HT-29 (cell line): Measurements from ENCODE around the gene IQSEC3. TPM values are rescaled to one million over a fixed set of nuclear protein-coding genes. Genes with fewer than 3 reads are reported as not detected.

ENCODE experiments used
- DNase-seq: peaks from one replicate; pipeline ENCODE4 v3.0.0-alpha.2; 2015; ENCODE audit warnings: low spot score
- total RNA-seq: library from RNA; depleted of rRNA; stranded (reverse); fragments of >200 nt; shearing (Covaris generic); gene quantifications from 2 replicates; pipeline ENCODE4 v1.2.3, GENCODE V29; 2014

Gene IQSEC3
- total RNA-seq, 1 experiment from 2014 or later, result not detected

DNA sequence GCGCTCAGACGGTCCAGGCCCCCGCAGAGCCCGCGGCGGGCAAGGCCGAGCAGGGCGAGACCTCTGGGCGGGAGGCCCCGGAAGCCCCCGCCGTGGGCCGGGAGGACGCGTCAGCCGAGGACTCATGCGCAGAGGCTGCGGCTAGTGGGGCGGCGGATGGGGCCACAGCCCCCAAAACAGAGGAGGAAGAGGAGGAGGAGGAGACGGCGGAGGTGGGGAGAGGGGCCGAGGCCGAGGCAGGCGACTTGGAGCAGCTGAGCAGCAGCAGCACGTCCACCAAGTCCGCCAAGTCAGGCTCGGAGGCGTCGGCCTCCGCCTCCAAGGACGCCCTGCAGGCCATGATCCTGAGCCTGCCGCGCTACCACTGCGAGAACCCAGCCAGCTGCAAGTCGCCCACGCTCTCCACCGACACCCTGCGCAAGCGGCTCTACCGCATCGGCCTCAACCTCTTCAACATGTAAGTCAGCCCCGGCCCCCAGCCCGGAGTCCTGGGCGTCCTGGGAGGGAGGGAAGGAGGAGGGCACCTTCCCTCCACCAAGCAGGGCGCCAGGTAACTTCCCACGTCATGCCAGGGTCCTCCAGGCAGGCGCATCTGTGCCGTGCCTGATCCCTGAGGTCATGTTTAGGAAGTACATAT lies 72.4 kb downstream of the IQSEC3 start:
- DNase-seq, result no peak

DNA sequence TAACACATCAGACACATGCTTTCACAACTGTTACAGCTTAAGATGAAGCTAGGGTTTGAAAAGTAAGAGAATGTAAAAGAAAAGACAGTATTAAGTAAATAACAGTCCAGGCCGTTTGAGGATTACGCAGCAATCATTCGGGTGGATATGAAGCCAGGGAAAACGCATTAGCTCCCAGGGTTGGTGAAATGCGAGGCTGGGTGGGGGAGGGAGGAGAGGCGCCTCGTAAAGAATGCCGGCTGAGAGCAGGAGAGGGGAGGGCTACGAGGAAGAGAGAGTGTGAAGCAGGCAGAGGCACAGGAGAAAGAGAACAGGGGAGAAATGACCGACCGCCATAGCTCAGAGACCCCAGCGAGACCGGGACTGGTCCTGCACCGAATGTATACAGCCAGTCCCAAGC lies 73.0 kb downstream of the IQSEC3 start:
- DNase-seq, result no peak

- no peak for DNase-seq
Observed at GRCh38 chr12:140162-140561, 73.6 kb downstream of the IQSEC3 start.

DNA sequence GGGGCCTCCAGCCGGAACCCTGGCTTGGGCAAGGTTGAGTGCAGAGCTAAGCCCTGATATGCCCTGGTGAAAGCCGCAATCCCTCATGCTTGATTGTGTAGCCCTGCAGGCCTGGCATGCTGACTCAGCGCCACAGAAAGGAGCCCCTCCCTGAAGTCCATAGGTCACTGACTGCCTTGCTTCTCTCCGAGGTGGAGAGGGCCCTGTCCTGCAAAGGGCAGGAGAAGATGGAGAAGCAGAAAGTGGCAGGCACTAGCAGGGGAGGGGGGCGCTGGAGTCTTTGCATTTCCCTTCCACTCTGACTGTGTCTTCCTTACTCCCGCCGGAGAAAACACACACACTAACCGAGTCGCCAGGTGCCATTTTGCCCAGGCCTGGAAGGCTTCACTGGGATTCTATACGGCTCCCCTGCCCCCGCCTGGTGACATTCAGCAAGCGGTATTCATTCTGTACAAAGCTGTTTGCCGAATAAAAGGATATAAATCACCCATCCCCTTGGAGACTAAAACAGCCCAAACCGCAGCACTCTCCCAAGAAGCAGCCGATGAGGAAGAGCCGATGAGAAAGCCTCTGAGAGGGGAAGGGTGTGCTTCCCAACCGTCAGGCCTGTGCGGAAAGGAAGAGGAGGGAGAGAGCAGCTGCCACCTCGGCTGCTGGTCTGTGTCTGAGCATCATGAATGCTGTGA lies 77.5 kb downstream of the IQSEC3 start:
- peak; percentile 8 for DNase-seq

DNA sequence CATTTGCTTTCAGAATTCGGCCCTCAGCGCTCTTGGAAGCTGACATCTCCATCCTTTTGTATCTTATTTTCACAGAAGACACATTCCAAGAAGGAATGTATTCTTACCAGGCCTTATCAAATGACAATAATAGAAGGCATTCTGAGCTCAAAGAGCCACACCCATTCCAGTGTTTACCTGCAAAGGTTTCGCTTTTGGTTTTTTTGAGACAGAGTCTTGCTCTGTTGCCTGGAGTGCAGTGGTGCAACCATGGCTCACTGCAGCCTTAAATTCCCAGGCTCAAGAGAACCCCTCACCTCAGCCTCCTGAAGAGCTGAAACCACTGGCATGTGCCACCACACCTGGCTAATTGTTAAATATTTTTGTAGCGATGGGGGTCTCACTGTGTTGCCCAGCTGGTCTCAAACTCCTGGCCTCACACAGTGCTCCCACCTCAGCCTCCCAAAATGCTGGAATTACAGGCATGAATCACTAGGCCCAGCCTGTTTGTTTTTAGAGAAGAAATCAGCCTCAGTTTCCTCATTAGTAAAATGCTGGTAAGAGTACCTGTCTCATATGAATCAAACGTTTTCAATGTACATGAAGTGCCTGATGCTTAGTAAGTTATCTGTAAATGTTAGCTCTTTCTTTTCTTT lies 78.2 kb downstream of the IQSEC3 start:
- no peak for DNase-seq

DNA sequence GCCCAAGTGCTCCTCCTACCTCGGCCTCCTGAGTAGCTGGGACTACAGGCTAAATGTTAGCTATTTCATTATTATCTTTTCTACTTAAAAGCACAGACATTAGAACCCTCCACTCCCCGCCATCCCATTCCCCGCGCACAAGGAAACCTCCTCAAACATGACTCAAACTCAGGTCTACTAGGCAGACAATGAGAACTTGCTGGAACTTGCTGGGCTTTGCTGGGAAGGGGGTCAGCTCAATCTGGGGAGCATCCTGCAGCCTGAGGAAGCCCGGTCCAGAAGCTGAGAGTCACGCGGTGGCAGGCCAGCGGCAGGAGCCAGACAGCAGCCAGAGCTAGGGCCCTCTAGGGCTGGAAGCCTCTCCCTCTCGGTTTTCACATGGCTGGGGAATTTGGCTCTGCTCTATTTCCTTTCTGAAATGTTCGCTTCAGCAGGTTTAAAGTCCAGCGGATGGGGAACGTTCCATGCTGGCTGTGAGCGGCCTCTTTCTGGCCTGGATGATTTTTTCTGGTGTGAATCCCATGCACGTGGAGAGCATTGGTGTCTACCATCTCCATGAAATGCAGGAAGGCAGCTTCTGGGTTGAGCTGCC lies 78.9 kb downstream of the IQSEC3 start:
- no peak for DNase-seq

GRCh38 chr12:147242-147641 lies 80.7 kb downstream of the IQSEC3 start:
- DNase-seq, result no peak

GRCh38 chr12:148676-149416 lies 82.3 kb downstream of the IQSEC3 start:
- no peak for DNase-seq

- no peak for DNase-seq
Observed at GRCh38 chr12:151579-151978, 85.0 kb downstream of the IQSEC3 start.

- no peak for DNase-seq
Observed at GRCh38 chr12:152440-152839, 85.9 kb downstream of the IQSEC3 start.

DNA sequence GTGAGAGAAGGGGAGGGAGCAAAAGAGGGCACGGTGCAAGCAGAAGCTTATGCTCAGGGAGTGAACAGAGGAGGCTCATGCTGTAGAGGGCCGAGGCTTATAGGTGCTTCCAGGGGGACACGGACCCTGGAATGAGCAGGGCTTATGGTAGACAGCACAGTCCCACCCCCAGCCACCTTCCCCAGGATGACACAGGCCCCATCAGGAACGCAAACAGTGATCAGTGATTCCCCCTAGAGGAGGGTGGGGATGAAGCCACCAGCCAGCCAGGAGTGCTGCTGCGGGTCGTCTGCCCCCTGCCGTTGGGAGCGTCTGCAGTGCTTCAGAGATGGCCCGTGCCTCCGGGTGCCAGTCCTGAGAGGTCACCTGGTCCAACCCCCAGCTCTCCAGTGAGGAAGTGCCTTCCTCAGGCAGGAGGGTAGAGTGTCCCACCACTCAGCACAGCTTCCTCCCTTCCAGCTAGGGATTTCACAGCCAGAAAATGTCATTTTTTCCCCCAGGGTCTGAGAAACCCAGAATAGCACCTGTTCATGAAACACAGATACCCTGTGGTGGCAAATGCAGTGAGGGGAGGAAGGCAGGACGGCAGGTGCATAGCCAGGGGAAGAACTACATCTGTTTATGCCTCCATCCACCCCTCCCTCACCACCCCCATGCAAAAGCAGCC lies 86.6 kb downstream of the IQSEC3 start:
- peak; percentile 72 for DNase-seq

DNA sequence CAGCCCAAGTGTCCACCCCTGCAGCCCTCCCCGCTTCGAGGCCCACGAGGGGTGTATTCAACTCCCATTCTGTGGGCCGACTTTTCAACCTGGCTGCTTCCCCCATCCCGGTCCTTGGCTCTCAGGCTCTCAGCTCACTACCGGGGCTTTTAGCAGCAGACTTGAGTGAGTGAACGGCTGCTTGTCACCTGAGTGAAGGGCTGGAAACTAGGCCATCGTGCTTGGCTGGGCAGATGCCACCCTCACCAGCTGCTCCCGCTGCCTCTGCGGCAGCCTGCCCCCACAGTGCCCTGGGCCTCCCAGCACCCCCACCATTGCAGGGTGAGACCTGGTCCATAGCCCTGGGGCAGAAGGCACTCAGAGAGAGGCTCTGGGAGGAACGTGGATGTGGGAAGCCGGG lies 87.5 kb downstream of the IQSEC3 start:
- no peak for DNase-seq

GRCh38 chr12:155006-155405 lies 88.4 kb downstream of the IQSEC3 start:
- DNase-seq, result no peak

DNA sequence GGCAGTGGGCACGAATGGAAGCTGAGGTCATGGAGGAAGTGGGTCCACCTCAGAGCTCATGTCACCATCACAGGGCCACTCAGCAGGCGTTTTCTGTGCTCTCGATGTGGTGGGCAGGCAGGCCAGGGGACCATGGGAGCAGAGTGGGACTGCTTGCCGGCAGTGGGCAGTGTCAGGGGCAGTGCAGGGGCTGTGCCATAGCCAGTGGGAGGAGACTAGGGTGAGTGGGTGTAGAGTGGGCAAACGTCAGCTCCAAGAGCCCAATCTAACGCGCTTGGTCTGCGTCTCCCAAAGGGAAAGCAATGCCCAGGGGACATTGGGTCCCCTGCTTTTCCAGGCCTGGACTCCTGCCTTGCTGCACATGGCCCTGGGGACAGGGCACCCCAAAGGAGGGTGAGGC lies 89.1 kb downstream of the IQSEC3 start:
- no peak for DNase-seq

DNA sequence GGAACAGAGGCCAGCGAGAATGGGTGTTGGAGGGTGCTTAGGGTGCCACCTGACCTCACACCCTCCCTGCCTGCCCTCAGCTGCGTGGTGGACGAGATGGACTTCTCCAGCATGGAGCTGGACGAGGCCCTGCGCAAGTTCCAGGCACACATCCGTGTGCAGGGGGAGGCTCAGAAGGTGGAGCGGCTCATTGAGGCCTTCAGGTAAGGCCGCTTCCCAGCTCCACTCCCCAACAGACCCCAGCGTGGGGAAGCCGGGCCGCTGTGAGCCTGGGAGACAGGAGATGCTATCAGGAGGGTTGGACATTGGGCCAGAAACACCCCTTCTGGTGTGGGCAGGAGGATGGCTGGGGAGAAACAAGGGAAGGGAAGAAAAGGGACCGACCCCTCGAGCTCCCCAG lies 90.4 kb downstream of the IQSEC3 start:
- no peak for DNase-seq

- DNase-seq, result no peak
Observed at GRCh38 chr12:157644-158043, 91.1 kb downstream of the IQSEC3 start.

DNA sequence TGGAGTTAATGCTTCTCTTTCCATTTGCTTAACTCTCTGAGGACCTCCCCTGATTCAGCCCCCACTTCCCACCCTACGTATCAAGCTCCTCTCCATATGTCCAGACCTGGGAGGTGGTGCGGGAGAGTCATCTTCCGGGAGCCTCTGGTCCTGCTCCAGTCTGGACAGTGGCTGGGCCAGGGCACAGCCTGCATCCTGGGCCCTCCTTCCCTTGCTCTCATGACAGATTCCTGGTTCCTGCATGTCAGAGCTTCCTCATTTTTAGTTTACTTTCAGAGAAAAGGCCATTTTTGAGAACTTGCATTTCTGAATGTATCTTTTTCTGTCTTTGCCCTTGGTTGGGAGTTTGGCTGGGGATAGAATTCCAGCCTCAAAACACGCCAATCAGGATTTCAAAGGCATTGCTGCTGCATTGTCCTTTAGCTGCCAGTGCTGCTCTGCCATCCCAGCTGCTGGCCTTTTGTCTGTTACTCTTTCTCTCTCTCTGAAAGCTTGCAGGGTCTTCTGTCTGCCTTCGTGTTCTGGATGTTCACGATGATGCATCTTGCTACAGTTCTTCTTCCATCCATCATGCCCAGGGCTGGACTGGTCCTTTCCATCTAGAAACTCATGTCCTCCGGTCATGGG lies 92.7 kb downstream of the IQSEC3 start:
- DNase-seq, result no peak

DNA sequence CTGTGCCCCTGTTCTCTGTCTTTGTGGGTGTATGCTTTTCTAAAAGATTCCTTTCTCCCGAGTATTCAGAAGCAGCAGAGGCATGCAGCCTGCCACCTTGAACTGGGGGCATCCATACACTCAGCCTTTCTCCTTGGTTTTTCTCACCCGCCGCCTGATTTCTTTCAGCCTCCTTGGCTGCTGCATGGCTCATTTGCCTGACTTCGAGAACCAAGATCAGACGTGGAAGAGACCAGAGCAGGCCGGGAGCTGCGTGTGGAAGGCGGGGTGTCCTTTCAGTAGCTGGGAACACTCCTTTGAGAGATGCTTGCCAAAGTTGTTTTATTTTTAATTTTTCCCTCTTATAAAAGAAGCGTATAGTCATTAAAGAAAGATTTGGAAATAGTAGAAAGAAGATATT lies 94.3 kb downstream of the IQSEC3 start:
- no peak for DNase-seq

DNA sequence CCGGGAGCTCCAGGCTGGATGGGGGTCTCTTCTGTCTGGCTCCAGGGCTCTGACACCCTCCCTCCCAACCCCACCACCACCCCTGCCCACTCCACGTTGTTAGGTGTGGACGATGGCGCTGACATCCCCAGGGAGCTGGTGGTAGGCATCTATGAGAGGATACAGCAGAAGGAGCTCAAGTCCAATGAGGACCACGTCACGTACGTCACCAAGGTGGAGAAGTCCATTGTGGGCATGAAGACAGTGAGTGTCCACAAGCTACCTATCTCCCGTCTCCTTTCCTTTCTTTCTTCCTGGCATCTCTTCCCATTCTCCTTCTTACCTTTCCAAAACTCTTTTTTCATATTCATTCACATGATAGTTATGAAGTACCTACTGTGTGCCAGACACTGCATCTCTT lies 95.3 kb downstream of the IQSEC3 start:
- DNase-seq, result no peak

DNA sequence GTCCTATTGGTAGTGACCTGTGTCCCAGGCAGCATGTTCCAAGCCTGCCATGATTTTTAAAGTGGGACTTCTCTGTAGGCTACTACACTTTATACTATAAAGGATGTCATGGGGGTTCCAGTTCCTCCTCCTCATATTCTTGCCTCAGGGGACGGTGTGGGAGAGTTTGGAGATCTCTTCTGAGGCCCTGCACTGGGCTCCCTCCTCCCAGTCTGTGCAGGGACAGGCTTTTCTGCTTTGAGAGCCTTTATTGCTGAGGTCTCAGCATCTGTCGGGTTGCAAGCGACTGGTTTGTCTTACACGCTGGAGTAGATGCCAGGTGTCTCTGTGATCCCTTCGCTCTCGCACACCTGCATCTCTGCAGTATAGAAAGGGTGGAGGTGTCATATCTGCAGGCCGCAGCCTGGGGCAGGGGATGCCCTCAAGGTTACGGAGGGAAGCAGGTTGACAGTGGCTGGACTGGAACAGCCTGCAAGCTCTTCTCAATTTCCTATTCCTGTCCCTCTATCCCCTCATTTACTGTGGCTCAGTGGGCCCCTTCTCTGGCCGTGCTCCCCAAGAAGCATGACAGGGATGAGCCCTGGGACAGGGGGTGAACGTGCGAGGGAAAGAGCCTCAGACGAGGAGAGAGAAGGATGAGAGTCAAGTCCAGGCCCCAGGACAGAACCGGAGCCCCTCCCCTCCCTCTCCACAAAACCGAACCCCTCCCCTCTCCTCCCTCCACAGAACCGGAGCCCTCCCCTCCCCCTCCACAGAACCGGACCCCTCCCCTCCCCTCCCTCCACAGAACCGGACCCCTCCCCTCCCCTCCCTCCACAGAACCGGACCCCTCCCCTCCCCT lies 96.1 kb downstream of the IQSEC3 start:
- no peak for DNase-seq
